ENCODE results near the gene TRPM2. TPM values are rescaled to one million over a fixed set of nuclear protein-coding genes. Genes with fewer than 3 reads are reported as not detected.
"Not testable (repeated sequence)": the region's sequence is repeated elsewhere in the genome, so short reads cannot be mapped to it uniquely, and the experiment has no call there.

Gene TRPM2
- polyA plus RNA-seq, 1 donor, result 2.1 TPM

- no peak for DNase-seq
Observed at GRCh38 chr21:44415073-44416025, 61.9 kb downstream of the TRPM2 start.

- DNase-seq, result no peak
Observed at GRCh38 chr21:44416193-44416592, 62.8 kb downstream of the TRPM2 start.

DNA sequence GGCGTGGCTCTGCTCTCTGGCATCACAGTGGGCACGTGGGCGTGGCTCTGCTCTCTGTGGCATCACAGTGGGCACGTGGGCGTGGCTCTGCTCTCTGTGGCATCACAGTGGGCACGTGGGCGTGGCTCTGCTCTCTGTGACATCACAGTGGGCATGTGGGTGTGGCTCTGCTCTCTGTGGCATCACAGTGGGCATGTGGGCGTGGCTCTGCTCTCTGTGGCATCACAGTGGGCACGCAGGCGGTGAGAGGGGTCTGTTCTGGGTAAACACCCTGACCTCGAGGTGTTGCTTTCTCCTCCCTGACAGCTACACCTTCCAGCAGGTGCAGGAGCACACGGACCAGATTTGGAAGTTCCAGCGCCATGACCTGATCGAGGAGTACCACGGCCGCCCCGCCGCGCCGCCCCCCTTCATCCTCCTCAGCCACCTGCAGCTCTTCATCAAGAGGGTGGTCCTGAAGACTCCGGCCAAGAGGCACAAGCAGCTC, 64.2 kb downstream of the TRPM2 start:
- not testable (repeated sequence) for DNase-seq

GRCh38 chr21:44418108-44418875, 64.9 kb downstream of the TRPM2 start:
- no peak for DNase-seq

GRCh38 chr21:44418876-44419230, 65.4 kb downstream of the TRPM2 start:
- DNase-seq, result no peak

DNA sequence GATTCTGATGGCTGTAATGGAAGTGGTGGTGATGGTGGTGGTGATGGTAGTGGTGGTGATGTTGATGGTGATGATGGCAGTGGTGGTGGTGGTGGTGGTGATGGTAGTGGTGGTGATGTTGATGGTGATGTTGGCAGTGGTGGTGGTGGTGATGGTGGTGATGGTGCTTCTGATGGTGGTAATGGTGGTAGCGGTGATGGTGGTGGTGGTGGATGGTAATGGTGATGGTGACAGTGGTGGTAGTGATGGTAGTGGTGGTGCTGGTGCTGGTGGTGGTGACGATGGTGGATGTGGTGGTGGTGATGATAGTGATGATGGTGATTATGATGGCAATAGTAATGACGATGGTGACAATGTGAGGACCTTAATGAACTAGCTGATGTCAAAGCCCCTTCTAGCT, 66.3 kb downstream of the TRPM2 start:
- DNase-seq, result no peak

- no peak for DNase-seq
Observed at GRCh38 chr21:44420416-44421205, 67.2 kb downstream of the TRPM2 start.

DNA sequence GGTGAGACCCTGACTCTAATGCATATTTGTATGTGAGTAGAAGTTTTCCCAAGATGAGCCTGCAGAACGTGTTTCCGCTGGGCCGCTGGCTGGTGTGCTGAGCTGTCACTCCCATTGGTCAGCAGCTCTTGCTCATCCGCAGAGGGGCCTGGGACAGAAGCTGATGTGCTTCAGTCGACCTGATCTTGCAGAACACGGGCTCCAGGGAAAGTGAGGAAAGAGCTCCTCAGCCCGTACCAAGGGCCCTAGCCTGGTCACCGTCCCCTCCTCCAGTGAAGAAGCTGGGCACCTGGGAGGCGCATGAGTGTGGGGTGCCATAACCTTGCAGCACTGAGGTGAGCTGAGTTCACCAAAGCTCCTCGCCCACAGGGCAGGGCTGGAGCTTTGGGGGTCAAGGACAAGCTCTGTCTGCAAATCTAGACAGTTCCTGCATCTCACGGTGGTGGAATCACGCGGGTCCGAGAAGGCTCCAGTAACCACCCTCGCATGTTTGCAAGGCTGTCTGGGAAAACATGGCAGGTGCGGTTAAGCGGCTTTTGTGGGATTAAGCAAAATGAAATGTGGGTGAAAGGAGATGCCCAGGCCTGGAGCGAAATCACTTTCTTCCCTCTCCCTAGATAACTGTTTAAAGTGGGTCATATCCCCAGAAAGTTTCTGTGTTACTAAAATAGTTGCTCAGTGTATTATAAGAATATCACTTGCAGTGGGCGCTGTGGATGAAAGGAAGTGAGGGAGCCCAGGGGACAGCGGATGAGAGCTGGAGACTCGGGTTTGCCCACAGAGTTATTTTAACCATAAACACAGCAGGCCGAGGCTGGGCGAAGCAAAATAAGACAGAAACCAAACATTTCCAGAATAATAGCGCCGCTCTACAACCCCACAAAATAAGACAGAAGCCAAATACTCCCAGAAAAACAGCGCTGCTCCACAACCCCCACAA, 68.8 kb downstream of the TRPM2 start:
- no peak for DNase-seq

DNA sequence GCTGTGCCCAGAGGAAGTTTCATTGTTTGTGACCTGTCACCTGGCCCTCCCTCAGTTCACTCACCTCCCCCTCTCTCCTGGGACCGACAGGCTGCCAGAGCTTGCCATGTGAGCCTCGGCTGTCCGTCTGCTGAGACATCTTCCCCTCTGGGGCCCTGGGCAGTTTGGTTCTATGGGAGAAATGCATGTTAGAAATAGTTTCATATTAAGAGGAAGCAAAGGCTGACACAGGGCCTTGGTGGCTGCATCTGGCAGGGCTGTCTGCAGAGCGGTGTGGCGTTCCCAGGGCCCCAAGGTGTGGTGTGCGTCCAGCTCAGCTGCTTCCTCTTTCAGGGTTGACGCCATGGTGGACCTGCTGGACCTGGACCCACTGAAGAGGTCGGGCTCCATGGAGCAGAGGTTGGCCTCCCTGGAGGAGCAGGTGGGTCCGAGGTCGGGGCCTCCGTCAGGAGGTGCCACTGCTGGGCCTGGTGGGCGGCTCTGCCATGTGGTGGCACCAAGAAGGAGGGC, 69.9 kb downstream of the TRPM2 start:
- DNase-seq, result no peak

DNA sequence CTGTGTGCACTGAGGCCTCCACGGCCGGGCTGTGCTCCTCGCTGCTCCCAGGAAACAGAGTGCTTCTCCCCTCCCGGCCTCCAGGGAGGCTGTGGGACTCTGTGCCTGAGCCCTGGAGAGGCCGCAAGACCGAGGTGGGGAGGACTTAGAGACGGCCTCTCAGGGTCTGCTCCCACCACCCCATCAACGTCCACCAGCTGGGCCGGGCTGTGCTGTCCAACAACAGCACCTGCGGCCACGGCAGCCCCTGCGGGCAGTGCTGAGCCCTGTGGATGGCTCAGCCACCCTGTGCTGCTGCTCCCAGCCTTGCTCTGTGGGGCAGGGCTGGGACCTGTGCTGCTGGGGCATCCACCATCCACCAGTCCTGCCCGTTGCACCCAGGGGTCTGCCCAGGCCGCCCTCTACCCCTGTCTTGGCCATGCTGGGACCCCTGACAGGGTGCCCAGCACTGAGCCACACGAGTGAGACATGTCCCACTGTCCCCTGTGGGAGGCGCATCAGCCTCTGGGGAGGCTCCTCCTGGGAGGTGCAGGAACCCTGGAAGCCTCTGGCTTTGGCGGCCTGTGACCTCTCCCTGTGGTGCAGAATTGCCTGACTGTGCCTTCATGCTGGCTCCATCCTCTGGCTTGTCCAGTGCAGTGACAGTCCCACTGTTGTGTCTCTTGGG, 70.7 kb downstream of the TRPM2 start:
- DNase-seq, result no peak

- no peak for DNase-seq
Observed at GRCh38 chr21:44424608-44425306, 71.3 kb downstream of the TRPM2 start.

- DNase-seq, result no peak
Observed at GRCh38 chr21:44425307-44425894, 72.0 kb downstream of the TRPM2 start.

GRCh38 chr21:44425895-44426662, 72.7 kb downstream of the TRPM2 start:
- no peak for DNase-seq

DNA sequence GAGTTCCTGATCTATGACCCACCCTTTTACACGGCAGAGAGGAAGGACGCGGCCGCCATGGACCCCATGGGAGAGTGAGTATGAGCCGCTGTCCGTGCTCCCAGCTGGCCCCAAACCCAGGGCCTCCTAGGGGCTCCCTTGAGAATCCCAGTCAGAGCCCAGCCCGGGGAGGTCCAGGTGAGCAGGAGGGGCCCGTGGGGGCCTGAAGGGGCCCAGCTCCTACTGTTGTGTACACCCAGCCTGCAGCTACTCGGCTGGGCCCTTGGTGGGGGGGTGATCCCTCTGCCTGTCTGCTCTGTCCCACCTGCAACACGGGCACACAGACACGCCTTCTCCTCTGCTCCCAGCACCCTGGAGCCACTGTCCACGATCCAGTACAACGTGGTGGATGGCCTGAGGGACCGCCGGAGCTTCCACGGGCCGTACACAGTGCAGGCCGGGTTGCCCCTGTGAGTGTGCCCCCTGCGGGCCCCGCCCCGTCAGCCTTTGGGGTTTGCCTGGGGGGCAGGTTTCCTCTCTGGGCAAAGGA, 73.3 kb downstream of the TRPM2 start:
- no peak for DNase-seq

GRCh38 chr21:44427241-44428120, 74.1 kb downstream of the TRPM2 start:
- no peak for DNase-seq

DNA sequence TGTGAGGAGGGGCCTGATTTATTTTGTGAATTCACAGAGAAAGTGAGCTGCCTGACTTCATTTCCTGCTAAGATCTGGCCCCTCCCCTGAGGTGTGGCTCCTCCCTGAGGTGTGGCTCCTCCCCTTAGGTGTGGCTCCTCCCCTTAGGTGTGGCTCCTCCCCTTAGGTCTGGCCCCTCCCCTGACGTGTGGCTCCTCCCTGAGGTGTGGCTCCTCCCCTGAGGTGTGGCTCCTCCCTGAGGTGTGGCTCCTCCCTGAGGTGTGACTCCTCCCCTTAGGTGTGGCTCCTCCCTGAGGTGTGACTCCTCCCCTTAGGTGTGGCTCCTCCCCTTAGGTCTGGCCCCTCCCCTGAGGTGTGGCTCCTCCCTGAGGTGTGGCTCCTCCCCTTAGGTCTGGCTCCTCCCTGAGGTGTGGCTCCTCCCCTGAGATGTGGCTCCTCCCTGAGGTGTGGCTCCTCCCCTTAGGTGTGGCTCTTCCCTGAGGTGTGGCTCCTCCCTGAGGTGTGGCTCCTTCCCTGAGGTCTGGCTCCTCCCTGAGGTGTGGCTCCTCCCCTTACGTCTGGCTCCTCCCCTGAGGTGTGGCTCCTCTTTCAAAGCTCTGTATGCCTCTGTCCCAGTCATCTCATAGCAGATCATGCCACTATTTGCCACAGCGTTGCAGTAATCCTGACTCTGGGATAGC, 75.0 kb downstream of the TRPM2 start:
- no peak for DNase-seq

DNA sequence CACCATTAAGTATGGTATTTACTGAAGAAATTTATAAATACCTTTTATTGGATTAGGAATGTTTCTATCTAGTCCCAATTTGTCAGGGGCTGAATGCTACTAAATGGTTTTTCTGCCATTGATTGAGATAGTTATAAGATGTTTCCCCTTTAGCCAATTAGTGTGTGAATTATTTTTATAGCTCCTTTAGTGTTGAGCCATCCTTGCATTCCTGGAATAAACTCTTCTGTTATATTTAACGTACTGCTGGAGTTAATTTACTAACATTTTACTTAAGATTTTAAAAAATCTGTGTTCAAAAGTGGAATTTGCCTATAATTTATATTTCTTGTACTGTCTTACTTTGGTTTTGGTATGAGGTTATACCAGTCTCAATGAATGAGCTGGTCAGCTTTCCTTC, 76.5 kb downstream of the TRPM2 start:
- DNase-seq, result no peak
